Parathyroid adenoma (tissue), 2 donors: ENCODE measurements around the gene ANG.
"Not testable (repeated sequence)": the region's sequence is repeated elsewhere in the genome, so short reads cannot be mapped to it uniquely, and the experiment has no call there.

ENCODE experiments used
- H2AFZ ChIP-seq: fragments of 300-600 bp; sonication (generic); one replicate; pipeline ENCODE4 v1.7.0; 2017; ENCODE audit warnings: antibody characterized with exemption, mild to moderate bottlenecking
- H3K27ac ChIP-seq: fragments of 300-600 bp; sonication (generic); one replicate; pipeline ENCODE4 v1.7.0; 2017
- H3K27me3 ChIP-seq: fragments of 300-600 bp; sonication (generic); one replicate; pipeline ENCODE4 v1.7.0; 2017; ENCODE audit warnings: low read length; ENCODE audit not compliant: control insufficient read depth, insufficient read depth
- H3K36me3 ChIP-seq: fragments of 300-600 bp; sonication (generic); one replicate; pipeline ENCODE4 v1.7.0; 2017; ENCODE audit warnings: low read length; ENCODE audit not compliant: control insufficient read depth, insufficient read depth
- H3K4me1 ChIP-seq: fragments of 300-600 bp; sonication (generic); one replicate; pipeline ENCODE4 v1.7.0; 2017; ENCODE audit warnings: control low read depth
- H3K4me2 ChIP-seq: fragments of 300-600 bp; sonication (generic); one replicate; pipeline ENCODE4 v1.7.0; 2017; ENCODE audit warnings: low read length
- H3K4me3 ChIP-seq: fragments of 300-600 bp; sonication (generic); one replicate; pipeline ENCODE4 v1.7.0; 2017; ENCODE audit warnings: low read depth, low read length
- H3K79me2 ChIP-seq: fragments of 300-600 bp; sonication (generic); one replicate; pipeline ENCODE4 v1.7.0; 2017; ENCODE audit warnings: control low read depth
- H3K9ac ChIP-seq: fragments of 300-600 bp; sonication (generic); one replicate; pipeline ENCODE4 v1.7.0; 2017; ENCODE audit warnings: mild to moderate bottlenecking
- H3K9me3 ChIP-seq: fragments of 300-600 bp; sonication (generic); one replicate; pipeline ENCODE4 v1.7.0; 2017; ENCODE audit warnings: low read length; ENCODE audit not compliant: control insufficient read depth
- CTCF ChIP-seq: fragments of 300-600 bp; sonication (generic); IDR thresholded peaks from one replicate; pipeline ENCODE4 v1.7.0; 2017; ENCODE audit warnings: antibody characterized with exemption, mild to moderate bottlenecking
- donor health status: primary hyperparathyroidism.

ANG gene

GRCh38 chr14:20661197-20661596 is 27.4 kb upstream of the ANG start:
- H3K9me3 ChIP-seq: no peaks in the 10 kb centered on the region
- H3K9ac ChIP-seq: no peak overlapping the region
- no peaks in the 10 kb centered on the region for H3K79me2 ChIP-seq
- no peak overlapping the region for H2AFZ ChIP-seq
- no peak overlapping the region for H3K4me3 ChIP-seq
- H3K36me3 ChIP-seq: no peaks in the 10 kb centered on the region
- no peak for TF ChIP-seq CTCF
- peaks cover 3% of the 10 kb centered on the region for H3K27me3 ChIP-seq
- no peak overlapping the region for H3K27ac ChIP-seq
- H3K4me2 ChIP-seq: no peak overlapping the region
- H3K4me1 ChIP-seq: no peaks in the 10 kb centered on the region

- H3K9ac ChIP-seq: no peak overlapping the region
- peak; percentile 71 for TF ChIP-seq CTCF
- no peak overlapping the region for H3K4me3 ChIP-seq
Measured at GRCh38 chr14:20662968-20663732, 25.4 kb upstream of the ANG start.

GRCh38 chr14:20666400-20666961 is 22.1 kb upstream of the ANG start:
- not testable (repeated sequence) for H3K4me2 ChIP-seq, H3K4me1 ChIP-seq, H3K9me3 ChIP-seq, H3K27me3 ChIP-seq, H3K9ac ChIP-seq, H3K4me3 ChIP-seq, H3K79me2 ChIP-seq, H3K27ac ChIP-seq, H3K36me3 ChIP-seq, H2AFZ ChIP-seq

More at GRCh38 chr14:20662968-20663732, 25.4 kb upstream of the ANG start:
- H3K4me2 ChIP-seq: peak overlapping the region; percentile 46
- H3K79me2 ChIP-seq: no peaks in the 10 kb centered on the region
- H3K4me1 ChIP-seq: no peaks in the 10 kb centered on the region
- H3K9me3 ChIP-seq: no peaks in the 10 kb centered on the region
- H3K27me3 ChIP-seq: no peaks in the 10 kb centered on the region
- H3K36me3 ChIP-seq: no peaks in the 10 kb centered on the region
- no peak overlapping the region for H3K27ac ChIP-seq
- peak overlapping the region; percentile 72 for H2AFZ ChIP-seq

- Histone ChIP-seq H2AFZ (no peak overlapping the region), H3K4me3 (no peak overlapping the region), H3K9me3 (no peaks in the 10 kb centered on the region), H3K27ac (no peak overlapping the region), H3K79me2 (no peaks in the 10 kb centered on the region), H3K36me3 (no peaks in the 10 kb centered on the region), H3K27me3 (no peaks in the 10 kb centered on the region), H3K4me2 (no peak overlapping the region), H3K9ac (no peak overlapping the region), H3K4me1 (no peaks in the 10 kb centered on the region)
- TF ChIP-seq CTCF: no peak
Measured at GRCh38 chr14:20667957-20668356, 20.6 kb upstream of the ANG start.

- Histone ChIP-seq H3K4me3 (no peak overlapping the region), H2AFZ (no peak overlapping the region), H3K36me3 (no peaks in the 10 kb centered on the region), H3K27me3 (no peaks in the 10 kb centered on the region), H3K9ac (no peak overlapping the region), H3K4me1 (no peaks in the 10 kb centered on the region), H3K79me2 (no peaks in the 10 kb centered on the region), H3K4me2 (no peak overlapping the region), H3K9me3 (no peaks in the 10 kb centered on the region), H3K27ac (no peak overlapping the region)
- TF ChIP-seq CTCF: no peak
Measured at GRCh38 chr14:20668969-20669368, 19.6 kb upstream of the ANG start.
